K562 (cell line): ENCODE data around the gene TNN. TPM values are rescaled to one million over a fixed set of nuclear protein-coding genes. Genes with fewer than 3 reads are reported as not detected.
A peak's percentile ranks its signal among the peaks of the same experiment; 100 is the strongest.

Experiments used
- ATF4 ChIP-seq: fragments of 450-650 bp; formaldehyde crosslinking; IDR thresholded peaks from 2 replicates; pipeline ENCODE4 v1.4.0; 2022; ENCODE audit warnings: mild to moderate bottlenecking, moderate library complexity
- C11orf30 ChIP-seq: fragments of 450-650 bp; IDR thresholded peaks from 2 replicates; pipeline ENCODE4 v1.6.1; 2016; ENCODE audit warnings: low read depth, mild to moderate bottlenecking
- DIDO1 ChIP-seq: fragments of 450-650 bp; IDR thresholded peaks from 2 replicates; pipeline ENCODE4 v1.6.1; 2016; ENCODE audit warnings: low read depth, missing biosample characterization, missing genetic modification characterization
- E2F8 ChIP-seq: fragments of 450-650 bp; IDR thresholded peaks from 2 replicates; pipeline ENCODE4 v1.7.1; 2018; ENCODE audit warnings: mild to moderate bottlenecking, low read depth; ENCODE audit not compliant: partially characterized antibody
- HIVEP1 ChIP-seq: fragments of 250-450 bp; sonication (Bioruptor Pico); IDR thresholded peaks from 2 replicates; pipeline ENCODE4 v1.4.0; 2020; ENCODE audit warnings: mild to moderate bottlenecking
- KLF6 ChIP-seq: fragments of 250-450 bp; sonication (Bioruptor Pico); IDR thresholded peaks from 2 replicates; pipeline ENCODE4 v1.4.0; 2020; ENCODE audit warnings: mild to moderate bottlenecking, moderate library complexity, borderline replicate concordance
- MCM2 ChIP-seq: fragments of 450-650 bp; IDR thresholded peaks from 2 replicates; pipeline ENCODE4 v1.6.1; 2017; ENCODE audit warnings: low read depth, mild to moderate bottlenecking
- NFRKB ChIP-seq: fragments of 450-650 bp; IDR thresholded peaks from 2 replicates; pipeline ENCODE4 v1.6.1; 2016; ENCODE audit warnings: low read depth
- PHF20 ChIP-seq: fragments of 450-650 bp; IDR thresholded peaks from 2 replicates; pipeline ENCODE4 v1.6.1; 2018; ENCODE audit not compliant: partially characterized antibody
- TCF15 ChIP-seq: fragments of 250-450 bp; sonication (Bioruptor Pico); IDR thresholded peaks from 2 replicates; pipeline ENCODE4 v1.8.0; 2022; ENCODE audit warnings: moderate library complexity, mild to moderate bottlenecking, inconsistent platforms
- ZBTB12 ChIP-seq: fragments of 250-450 bp; sonication (Bioruptor Pico); IDR thresholded peaks from 2 replicates; pipeline ENCODE4 v1.4.0; 2020
- ZNF121 ChIP-seq: sonication (generic); formaldehyde crosslinking; conservative IDR thresholded peaks from 2 replicates; pipeline ENCODE4 v1.8.0; 2022; ENCODE audit warnings: missing genetic modification reagents
- ZNF764 ChIP-seq: fragments of 250-450 bp; sonication (Bioruptor Pico); IDR thresholded peaks from 2 replicates; pipeline ENCODE4 v1.4.0; 2020; ENCODE audit warnings: low read depth, mild to moderate bottlenecking, moderate library complexity
- polyA plus RNA-seq, 8 experiments: library from polyadenylated mRNA; depleted of rRNA in 4 of 8; stranded (reverse) in 5 of 8; unstranded in 3 of 8; fragments of >200 nt; fragmentation: Nextera tagmentation in 2 of 8; fragmentation: Illumina TruSeq in 1 of 8; extraction: Ambion mirVana in 2 of 8; extraction: Trizol in 1 of 8; gene quantifications; 2 replicates each; pipeline versions ENCODE4 v1.2.1 to v1.2.3, GENCODE V29; 2011 to 2014; ENCODE audit warnings: inconsistent platforms in 1 of 8, missing spikeins in 1 of 8
- total RNA-seq, 7 experiments: library from RNA; depleted of rRNA in 6 of 7; stranded (reverse); fragments of >200 nt in 6 of 7; fragmentation: Illumina TruSeq in 2 of 7; extraction: Trizol in 2 of 7; gene quantifications; 2 replicates each; pipeline versions ENCODE4 v1.2.1 to v1.2.3, GENCODE V29; 2011 to 2021; ENCODE audit warnings: low replicate concordance in 1 of 7
- TF ChIP-seq, protein P1 (sequence below): fragments of 250-450 bp; sonication (Bioruptor Pico); IDR thresholded peaks from 2 replicates; pipeline ENCODE4 v1.8.0; 2022; ENCODE audit warnings: moderate library complexity, mild to moderate bottlenecking, inconsistent platforms
- TF ChIP-seq, protein P2 (sequence below): fragments of 450-650 bp; conservative IDR thresholded peaks from 2 replicates; pipeline ENCODE4 v1.6.1; 2016; ENCODE audit warnings: missing genetic modification characterization, low read depth, mild to moderate bottlenecking, missing compliant biosample characterization, moderate library complexity

The TNN gene
- total and polyA plus RNA-seq, 9 of the 15 experiments (the other 6 are each of a cell fraction or from before 2014, with no cell fraction given) = 0.01 to 0.09 (median 0.07) TPM; not detected in 4

DNA sequence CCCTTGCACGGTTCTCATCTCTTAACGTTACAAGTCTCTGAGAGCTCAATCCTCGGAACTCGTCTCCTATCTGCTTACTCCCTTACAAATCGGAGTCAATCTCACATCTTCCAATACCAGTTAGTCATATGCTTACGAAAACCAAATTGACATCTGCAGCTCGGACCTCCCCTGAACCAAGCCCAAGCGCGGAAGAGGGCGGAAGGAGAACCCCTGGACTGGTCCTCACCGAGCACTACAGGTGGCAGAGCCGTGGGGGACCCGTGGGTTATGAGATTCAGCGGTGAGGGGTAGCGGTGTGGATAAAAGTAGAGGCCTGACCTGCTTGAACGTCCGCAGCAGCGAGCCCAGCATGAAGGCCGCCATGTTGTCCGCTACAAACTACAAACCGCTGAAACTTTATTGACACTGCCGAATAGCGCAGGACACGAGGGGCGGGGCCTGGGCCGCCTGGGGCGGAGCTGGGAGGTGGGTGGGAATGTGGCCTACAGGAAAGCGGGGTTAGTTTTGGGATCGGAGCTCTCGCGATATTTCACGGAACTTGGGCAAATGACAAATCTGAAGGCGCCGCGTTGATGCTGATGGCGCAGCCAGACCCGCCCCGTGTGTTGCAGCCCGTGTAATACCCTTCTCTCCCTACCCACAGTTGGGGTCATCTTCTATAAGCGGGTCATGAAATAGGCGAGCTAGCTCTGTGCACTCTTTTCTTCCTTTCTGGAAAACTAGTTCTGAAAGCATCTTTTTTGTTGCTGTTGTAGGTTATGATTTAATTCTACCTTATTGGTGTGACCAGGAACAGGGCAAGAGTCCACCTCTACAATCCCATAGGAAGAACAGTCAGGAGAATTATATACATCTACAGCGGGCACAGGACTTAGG lies 44.4 kb upstream of the TNN start, which contains the start of gene MRPS14 (continued):
- peak; percentile 81 for TF ChIP-seq ZBTB12 (CRISPR knock-in tag)
- peak; percentile 61 for TF ChIP-seq DIDO1 (tag)
- TF ChIP-seq HIVEP1 (CRISPR knock-in tag) = no peak
- peak; percentile 31; the same call in 1 of the 2 replicates for TF ChIP-seq KLF6 (CRISPR knock-in tag)
- no peak for TF ChIP-seq MCM2
- TF ChIP-seq E2F8 = no peak
- TF ChIP-seq TCF15 (CRISPR knock-in tag) = no peak
- TF ChIP-seq ATF4 (CRISPR knock-in tag) = 0 out of 2 replicates have a peak, but pooled peaks have one; percentile 37
- TF ChIP-seq, protein P1, sequence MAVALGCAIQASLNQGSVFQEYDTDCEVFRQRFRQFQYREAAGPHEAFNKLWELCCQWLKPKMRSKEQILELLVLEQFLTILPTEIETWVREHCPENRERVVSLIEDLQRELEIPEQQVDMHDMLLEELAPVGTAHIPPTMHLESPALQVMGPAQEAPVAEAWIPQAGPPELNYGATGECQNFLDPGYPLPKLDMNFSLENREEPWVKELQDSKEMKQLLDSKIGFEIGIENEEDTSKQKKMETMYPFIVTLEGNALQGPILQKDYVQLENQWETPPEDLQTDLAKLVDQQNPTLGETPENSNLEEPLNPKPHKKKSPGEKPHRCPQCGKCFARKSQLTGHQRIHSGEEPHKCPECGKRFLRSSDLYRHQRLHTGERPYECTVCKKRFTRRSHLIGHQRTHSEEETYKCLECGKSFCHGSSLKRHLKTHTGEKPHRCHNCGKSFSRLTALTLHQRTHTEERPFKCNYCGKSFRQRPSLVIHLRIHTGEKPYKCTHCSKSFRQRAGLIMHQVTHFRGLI (CRISPR knock-in tag) = no peak
- TF ChIP-seq, protein P2, sequence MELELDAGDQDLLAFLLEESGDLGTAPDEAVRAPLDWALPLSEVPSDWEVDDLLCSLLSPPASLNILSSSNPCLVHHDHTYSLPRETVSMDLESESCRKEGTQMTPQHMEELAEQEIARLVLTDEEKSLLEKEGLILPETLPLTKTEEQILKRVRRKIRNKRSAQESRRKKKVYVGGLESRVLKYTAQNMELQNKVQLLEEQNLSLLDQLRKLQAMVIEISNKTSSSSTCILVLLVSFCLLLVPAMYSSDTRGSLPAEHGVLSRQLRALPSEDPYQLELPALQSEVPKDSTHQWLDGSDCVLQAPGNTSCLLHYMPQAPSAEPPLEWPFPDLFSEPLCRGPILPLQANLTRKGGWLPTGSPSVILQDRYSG (tag) = no peak
- no peak for TF ChIP-seq ZNF121 (CRISPR knock-in tag)
- TF ChIP-seq C11orf30 = peak; percentile 97
- TF ChIP-seq ZNF764 (CRISPR knock-in tag) = no peak
- peak; percentile 98 for TF ChIP-seq NFRKB
- TF ChIP-seq PHF20 = peak; percentile 96
